Adrenal gland (tissue), 12 donors: ENCODE data around the gene ANKRD44. TPM values are rescaled to one million over a fixed set of nuclear protein-coding genes. Genes with fewer than 3 reads are reported as not detected.

Source experiments
- DNase-seq, 7 donors: peaks; one replicate each; pipeline ENCODE4 v3.0.0-alpha.2; 2019 to 2020
- H3K27ac ChIP-seq, 5 donors: fragments of 200-600 bp; sonication (generic) in 4 of 5; 1 replicate in 3 of 5; 2 replicates in 2 of 5; pipeline versions ENCODE4 v1.5.1 to v1.8.0; 2016 to 2020; ENCODE audit warnings: mild to moderate bottlenecking in 1 of 5
- H3K27me3 ChIP-seq: fragments of 200-600 bp; 2 replicates; pipeline ENCODE4 v1.8.0; 2021
- H3K36me3 ChIP-seq, 2 donors: fragments of 200-600 bp; replicated peaks in 1 of 2; 1 replicate in 1 of 2; 2 replicates in 1 of 2; pipeline versions ENCODE4 v1.5.1 to v1.8.0; 2018 to 2022
- H3K4me1 ChIP-seq, 2 donors: fragments of 200-600 bp; replicated peaks in 1 of 2; 1 replicate in 1 of 2; 2 replicates in 1 of 2; pipeline versions ENCODE4 v1.5.1 to v1.8.0; 2018 to 2021
- H3K4me3 ChIP-seq, 4 donors: fragments of 200-600 bp; sonication (generic) in 3 of 4; one replicate each; pipeline ENCODE4 v1.5.1; 2016 to 2018
- H3K9me3 ChIP-seq, 3 donors: fragments of 200-600 bp; sonication (generic) in 1 of 3; replicated peaks in 1 of 3; 1 replicate in 2 of 3; 2 replicates in 1 of 3; pipeline versions ENCODE4 v1.5.1 to v1.8.0; 2016 to 2021
- POLR2A ChIP-seq, 2 donors: fragments of 450-650 bp; IDR thresholded peaks; one replicate each; pipeline ENCODE4 v1.6.1; 2017; ENCODE audit warnings: antibody characterized with exemption in 2 of 2, mild to moderate bottlenecking in 2 of 2, moderate library complexity in 1 of 2
- WGBS, 4 donors: extraction: QIAGEN DNeasy Blood & Tissue Kit in 2 of 4; methylation state at CpG; one replicate each; pipeline versions ENCODE4 v1.1.5 to v1.1.7; 2013 to 2017; 5-methylcytosine and 5-hydroxymethylcytosine counted together
- intact Hi-C, 2 donors: fragments of 100-400 bp; cut with DNase I; formaldehyde crosslinking; loops; one replicate each; pipeline versions ENCODE4 v1.14.1 to v1.15.0; 2022 to 2023
- polyA plus RNA-seq, 3 donors: library from polyadenylated mRNA; stranded (reverse); fragments of 200-250 nt in 2 of 3; fragments of 350-450 nt in 1 of 3; fragmentation: Illumina TruSeq in 1 of 3; extraction: RNeasy Lipid Tissue Mini Kit (QIAGEN cat#74804) in 1 of 3; gene quantifications; one replicate each; pipeline ENCODE4 v1.2.3, GENCODE V29; 2013 to 2014
- total RNA-seq, 9 donors: library from RNA; depleted of rRNA in 4 of 9; stranded (reverse); fragments of >200 nt in 4 of 9; fragments of 120-200 nt in 1 of 9; fragmentation: NEBNext Ultra II Directional in 1 of 9; extraction: Animal tissue kit (Norgen Biotek cat#: 25700) in 1 of 9; gene quantifications; one replicate each; pipeline versions ENCODE4 v1.1.0 to v1.2.4, GENCODE V29; 2013 to 2023
- TF ChIP-seq, protein P1 (sequence below), 6 experiments: fragments of 450-650 bp in 4 of 6; fragments of 200-600 bp in 2 of 6; sonication (generic) in 1 of 6; IDR thresholded peaks; 1 replicate in 5 of 6; 2 replicates in 1 of 6; pipeline versions ENCODE4 v1.5.1 to v1.8.0; 2016 to 2021; ENCODE audit warnings: antibody characterized with exemption in 6 of 6, mild to moderate bottlenecking in 2 of 6, moderate library complexity in 1 of 6
- donor health status: healthy with polysubstance abuse.
- donor health status: Bipolar disorder and iron deficiency.
- donor health status: DM: yes; HTN: yes; CAD: no.
- donor health status: DM: no; HTN: no; CAD: no.
- donor health status: DM: no; HTN: no; CAD: no.
- donor health status: DM: yes; HTN: yes; CAD: no.

The ANKRD44 gene
- total and polyA plus RNA-seq, 12 donors = 3.8 to 40.2 (median 21.3) TPM

DNA sequence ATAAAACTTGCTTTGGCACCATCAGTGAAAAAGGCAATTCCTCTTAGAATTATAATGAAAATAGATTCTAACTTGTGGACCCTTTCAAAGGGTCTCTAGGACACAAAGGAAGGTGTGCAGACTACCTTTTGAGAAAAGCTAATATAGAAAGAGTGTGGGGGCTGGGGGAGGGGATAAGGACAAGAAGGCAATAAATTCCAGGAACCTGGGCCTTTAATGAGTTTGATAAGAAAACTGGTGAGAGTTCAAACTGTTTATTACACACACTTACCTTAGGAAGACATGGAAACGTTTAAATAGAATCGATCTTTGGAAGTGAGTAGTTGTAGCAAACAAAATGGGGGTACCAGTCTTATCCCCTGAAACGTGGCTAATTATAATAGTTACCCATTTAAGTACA is 344.5 kb downstream of the ANKRD44 start:
- H3K4me3 ChIP-seq = no peak overlapping the region
- WGBS, 4 donors = 68 to 78% (median 72%) methylated on average over 3 of the region's 3 CpGs
- intact Hi-C loops = no loop called here
- no peaks in the 10 kb centered on the region for H3K9me3 ChIP-seq
- TF ChIP-seq, protein P1, sequence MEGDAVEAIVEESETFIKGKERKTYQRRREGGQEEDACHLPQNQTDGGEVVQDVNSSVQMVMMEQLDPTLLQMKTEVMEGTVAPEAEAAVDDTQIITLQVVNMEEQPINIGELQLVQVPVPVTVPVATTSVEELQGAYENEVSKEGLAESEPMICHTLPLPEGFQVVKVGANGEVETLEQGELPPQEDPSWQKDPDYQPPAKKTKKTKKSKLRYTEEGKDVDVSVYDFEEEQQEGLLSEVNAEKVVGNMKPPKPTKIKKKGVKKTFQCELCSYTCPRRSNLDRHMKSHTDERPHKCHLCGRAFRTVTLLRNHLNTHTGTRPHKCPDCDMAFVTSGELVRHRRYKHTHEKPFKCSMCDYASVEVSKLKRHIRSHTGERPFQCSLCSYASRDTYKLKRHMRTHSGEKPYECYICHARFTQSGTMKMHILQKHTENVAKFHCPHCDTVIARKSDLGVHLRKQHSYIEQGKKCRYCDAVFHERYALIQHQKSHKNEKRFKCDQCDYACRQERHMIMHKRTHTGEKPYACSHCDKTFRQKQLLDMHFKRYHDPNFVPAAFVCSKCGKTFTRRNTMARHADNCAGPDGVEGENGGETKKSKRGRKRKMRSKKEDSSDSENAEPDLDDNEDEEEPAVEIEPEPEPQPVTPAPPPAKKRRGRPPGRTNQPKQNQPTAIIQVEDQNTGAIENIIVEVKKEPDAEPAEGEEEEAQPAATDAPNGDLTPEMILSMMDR (IDR thresholded peaks at IDR 0.05) = no peak
- no peak for TF ChIP-seq POLR2A (IDR thresholded peaks at IDR 0.05)
- no peaks in the 10 kb centered on the region for H3K4me1 ChIP-seq
- no peaks in the 10 kb centered on the region for H3K27me3 ChIP-seq
- H3K27ac ChIP-seq = no peak overlapping the region
- DNase-seq = no peak
- no peaks in the 10 kb centered on the region for H3K36me3 ChIP-seq

DNA sequence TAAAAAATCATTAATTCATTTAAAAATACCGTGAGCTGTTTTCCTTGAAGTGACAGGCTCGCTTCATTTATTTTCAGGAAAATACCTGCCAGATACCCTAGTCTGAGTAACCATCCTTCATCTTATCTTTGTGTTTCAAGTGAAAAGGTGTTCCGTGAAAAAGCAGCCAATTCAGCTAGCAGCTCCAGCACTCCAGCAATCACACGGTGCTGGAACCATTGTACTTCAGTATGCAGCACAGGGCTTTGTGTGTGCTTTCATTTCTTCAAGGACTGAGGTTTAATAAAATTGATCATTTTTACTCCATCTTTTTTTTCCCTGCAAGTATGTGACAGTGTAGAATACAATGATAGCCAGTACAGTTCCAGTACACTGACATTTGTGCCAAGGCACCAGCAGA is 344.9 kb downstream of the ANKRD44 start:
- Histone ChIP-seq H3K27me3 (no peaks in the 10 kb centered on the region), H3K9me3 (no peaks in the 10 kb centered on the region), H3K27ac (no peak overlapping the region), H3K36me3 (no peaks in the 10 kb centered on the region), H3K4me1 (no peaks in the 10 kb centered on the region), H3K4me3 (no peak overlapping the region)
- intact Hi-C loops = no loop called here
- DNase-seq = no peak
- TF ChIP-seq, protein P1 (IDR thresholded peaks at IDR 0.05) = no peak
- TF ChIP-seq POLR2A (IDR thresholded peaks at IDR 0.05) = no peak
- WGBS, 4 donors = 81 to 85% (median 83%) methylated on average over 4 of the region's 4 CpGs

DNA sequence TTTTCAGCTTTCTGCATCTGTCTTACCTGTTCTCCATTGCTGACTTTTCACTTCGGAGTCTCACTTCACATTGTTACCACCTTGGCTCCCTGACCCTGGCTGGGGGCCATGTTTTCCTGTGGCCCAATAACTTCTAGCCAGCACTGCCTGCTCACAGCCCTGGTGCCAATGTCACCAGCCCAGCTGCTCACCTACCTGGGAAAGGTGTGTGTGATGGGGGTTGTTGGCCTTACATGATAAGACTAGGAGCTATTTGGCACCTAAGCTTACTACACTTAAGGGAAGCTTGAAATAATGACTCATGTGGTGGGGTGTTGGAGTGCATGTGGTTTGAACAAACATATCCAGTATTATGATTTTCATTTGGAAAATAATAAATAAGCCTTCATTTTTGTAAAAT is 346.6 kb downstream of the ANKRD44 start:
- 77 to 100% (median 94%) methylated on average over 1 of the region's 1 CpG for WGBS, 4 donors
- H3K4me1 ChIP-seq = no peaks in the 10 kb centered on the region
- H3K27me3 ChIP-seq = no peaks in the 10 kb centered on the region
- H3K9me3 ChIP-seq = no peaks in the 10 kb centered on the region
- no peak for DNase-seq
- no peaks in the 10 kb centered on the region for H3K36me3 ChIP-seq
- intact Hi-C loops = no loop called here
- TF ChIP-seq POLR2A (IDR thresholded peaks at IDR 0.05) = no peak
- TF ChIP-seq, protein P1 (IDR thresholded peaks at IDR 0.05) = no peak
- H3K4me3 ChIP-seq = no peak overlapping the region
- no peak overlapping the region for H3K27ac ChIP-seq

DNA sequence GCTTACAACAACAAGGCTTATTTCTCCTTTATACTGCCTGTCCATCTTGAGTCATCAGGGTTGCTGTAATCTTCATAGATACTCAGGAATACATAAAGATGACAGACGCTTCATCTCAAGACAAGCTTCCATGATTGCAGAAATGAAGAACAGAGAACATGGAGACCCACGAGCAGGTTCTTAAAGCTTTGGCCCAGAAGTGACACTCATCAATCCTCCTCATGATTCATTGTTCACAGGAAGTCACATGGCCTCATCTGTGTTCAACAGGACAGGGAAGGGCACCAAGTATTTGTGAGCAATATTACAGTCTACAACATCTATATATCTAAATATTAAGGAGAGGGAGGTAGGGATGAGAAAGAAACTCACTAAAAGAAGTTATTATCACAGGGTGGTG is 347.5 kb downstream of the ANKRD44 start:
- Histone ChIP-seq H3K36me3 (no peaks in the 10 kb centered on the region), H3K4me1 (no peaks in the 10 kb centered on the region), H3K27ac (no peak overlapping the region), H3K27me3 (no peaks in the 10 kb centered on the region), H3K9me3 (no peaks in the 10 kb centered on the region), H3K4me3 (no peak overlapping the region)
- intact Hi-C loops = no loop called here
- TF ChIP-seq, protein P1 (IDR thresholded peaks at IDR 0.05) = no peak
- TF ChIP-seq POLR2A (IDR thresholded peaks at IDR 0.05) = no peak
- 52 to 71% (median 64%) methylated on average over 2 of the region's 2 CpGs for WGBS, 4 donors
- DNase-seq = no peak
